ENCODE measurements around the gene TROAP.
"Not testable (repeated sequence)": the region's sequence is repeated elsewhere in the genome, so short reads cannot be mapped to it uniquely, and the experiment has no call there.

Gene TROAP

DNA sequence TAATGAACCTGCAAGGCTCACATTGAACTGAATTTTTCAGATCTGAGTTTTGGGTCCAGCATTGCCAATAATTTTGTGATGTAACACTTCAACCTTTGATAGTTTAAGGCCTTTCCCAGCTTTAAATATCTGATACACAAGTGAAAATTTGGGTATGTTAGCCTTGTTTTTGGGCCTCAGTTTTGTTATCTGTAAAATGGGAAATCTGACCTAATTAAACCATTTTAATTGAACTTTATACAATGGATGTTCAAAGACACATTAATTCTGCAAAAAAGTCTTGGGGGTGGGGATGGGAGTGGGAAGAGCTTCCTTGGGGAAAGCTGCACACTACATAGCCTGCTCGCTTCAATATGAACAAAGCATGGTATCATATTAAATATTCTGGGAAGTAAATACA, 39.0 kb downstream of the TROAP start:
- in situ Hi-C loops (cut with MboI; ENCODE audit: low sequenced_read_pairs), result loop anchor here (10.0 kb wide), 1 partner anchor 143 kb away; no protein-coding TSS in a partner anchor

DNA sequence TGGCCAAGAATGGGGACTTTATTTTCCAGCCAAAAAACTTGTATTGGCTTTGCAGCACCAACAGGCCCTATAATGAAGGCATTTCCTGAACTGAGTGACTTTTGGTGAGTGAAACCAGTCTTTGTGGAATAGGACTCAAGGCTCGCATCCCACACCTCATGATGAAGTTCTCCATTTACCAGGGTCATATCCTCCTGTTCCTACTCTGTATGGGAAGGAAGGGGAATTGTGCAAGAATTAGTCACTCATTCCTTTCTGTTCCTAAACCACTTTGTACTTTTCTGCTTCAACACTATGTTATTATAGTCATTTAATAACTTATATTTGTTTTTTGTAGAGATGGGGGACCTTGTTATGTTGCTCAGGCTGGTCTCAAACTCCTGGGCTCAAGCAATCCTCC, 41.9 kb downstream of the TROAP start:
- in situ Hi-C loops (cut with MboI; ENCODE audit: low sequenced_read_pairs), result loop anchor here (10.0 kb wide), 1 partner anchor 140 kb away; no protein-coding TSS in a partner anchor

DNA sequence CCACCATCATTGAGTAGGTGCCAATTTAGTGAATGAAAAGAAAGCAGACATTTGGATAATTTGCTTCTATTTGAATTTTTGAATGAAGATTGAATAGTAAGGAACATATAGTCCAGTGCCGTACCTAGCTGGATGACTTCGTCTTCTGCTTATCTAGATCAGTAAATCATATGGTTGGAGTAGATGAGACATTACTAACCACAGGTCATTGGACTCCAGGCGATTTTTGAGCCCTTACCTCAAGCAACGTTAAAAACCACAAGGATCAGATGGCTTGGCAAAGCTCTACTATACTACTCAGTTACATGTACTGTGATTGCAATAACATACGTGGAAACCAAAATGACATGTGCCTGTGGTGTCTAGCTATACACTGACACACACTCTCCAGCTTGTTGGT, 42.5 kb downstream of the TROAP start:
- in situ Hi-C loops (cut with MboI; ENCODE audit: low sequenced_read_pairs), result loop anchor here (10.0 kb wide), 1 partner anchor 139 kb away; no protein-coding TSS in a partner anchor

DNA sequence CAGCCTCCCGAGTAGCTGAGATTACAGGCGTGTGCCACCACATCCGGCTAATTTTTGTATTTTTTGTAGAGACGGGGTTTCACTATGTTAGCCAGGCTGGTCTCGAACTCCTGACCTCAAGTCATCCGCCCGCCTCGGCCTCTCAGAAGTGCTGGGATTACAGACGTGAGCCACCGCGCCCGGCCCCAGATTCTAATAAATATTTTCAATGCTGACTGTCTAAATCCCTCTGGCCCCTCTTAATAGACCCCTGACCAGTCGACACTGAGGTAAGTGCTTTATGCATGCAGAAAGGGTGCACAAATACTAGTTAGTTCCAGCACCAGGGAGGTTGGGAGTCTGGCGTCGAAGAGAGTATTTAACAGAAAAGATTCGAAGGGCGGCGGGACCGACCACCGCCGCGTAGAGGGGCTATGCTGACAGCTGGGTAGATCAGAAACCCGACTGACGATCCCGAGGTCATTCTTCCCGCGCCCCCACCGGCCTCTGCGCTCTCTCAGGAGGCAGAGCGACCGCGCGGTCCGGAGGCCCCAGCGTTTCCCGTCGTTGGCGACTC, 43.1 kb downstream of the TROAP start:
- in situ Hi-C loops (cut with MboI; ENCODE audit: low sequenced_read_pairs), result loop anchor here (10.0 kb wide), 1 partner anchor 139 kb away; no protein-coding TSS in a partner anchor

DNA sequence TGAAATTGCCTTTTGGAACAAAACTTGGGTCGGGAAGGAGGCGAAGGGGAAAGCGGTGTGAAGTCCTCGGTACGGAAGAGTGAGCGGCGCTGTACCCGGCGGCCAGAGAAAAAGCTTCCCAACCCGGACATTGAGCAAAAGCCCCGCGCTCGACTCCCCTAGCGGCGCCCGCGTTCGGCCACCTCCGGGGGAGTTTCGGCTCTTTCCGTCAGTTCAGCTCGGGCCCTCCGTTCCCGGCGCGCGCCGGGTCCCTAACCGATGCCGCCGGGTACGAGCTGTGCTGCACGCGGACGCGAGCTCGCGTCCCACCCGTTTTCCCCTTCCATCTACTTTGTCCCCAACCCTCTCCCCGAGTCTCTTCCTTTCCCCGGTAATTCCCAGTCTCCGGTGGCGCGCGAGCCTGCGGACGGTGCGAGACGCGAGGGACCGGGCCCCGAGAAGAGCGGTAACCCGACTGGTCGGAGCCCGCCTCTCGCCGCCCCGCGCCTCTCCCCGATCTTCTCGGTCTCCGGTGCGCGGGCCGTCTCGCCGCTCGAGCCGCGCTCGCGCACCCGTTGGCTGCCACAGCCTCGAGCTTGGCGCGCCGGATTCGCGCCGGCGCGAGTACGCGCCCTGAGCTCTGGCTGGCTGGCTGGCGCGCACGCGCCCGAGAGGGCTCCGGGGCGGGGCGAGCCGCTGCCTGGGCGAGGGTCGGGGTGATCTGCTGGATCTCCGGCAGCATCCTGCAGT, 43.8 kb downstream of the TROAP start:
- in situ Hi-C loops (cut with MboI; ENCODE audit: low sequenced_read_pairs), result loop anchor here (10.0 kb wide), 1 partner anchor 138 kb away; no protein-coding TSS in a partner anchor

DNA sequence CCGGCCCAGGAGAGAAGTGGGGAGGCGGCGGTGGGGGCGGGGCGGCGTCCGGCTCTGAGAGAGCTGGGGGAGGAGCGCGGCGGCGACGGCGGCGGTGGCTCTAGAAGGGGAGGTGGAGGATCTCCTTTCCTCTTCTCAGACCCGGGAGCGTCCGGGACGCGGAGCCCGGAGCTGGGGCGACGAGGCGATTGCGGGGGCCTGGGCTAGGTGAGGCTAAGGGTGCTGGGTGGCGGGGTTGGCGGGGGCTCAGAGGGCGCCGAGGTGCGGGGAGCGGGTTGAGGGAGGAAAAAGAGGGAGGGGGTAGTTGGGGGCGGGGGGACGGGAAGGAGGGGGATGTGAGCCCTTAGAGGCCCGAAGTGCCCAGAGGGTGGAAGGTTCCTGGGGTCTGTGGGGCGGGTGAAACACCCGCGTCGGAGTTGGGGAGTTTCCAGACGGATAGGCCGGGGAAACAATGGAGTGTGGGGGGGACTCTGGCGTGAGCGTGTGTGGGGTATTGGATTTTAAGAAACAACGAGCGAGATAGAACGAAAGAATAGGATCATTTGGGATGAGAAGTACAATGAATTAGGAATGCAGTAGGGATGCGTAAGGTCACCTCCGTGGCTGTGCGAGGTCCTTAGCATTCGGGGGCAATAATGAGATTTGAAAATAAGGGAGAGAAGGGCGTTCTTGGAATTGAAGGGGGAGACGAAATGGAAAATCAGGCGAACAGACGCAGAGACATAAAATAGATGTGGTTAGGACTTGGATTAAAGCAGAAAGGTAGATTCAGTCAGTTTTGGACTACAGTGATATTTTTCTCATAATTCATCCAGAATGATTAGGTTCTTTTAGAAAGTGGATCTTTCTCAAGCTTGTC, 44.6 kb downstream of the TROAP start, which contains the start of gene SPATS2:
Gene SPATS2, plus strand, starts transcription at position 82 of the 859 bp plus-strand sequence. CDS start 93,551 bp downstream, outside the sequence.
- in situ Hi-C loops (cut with MboI; ENCODE audit: low sequenced_read_pairs), result loop anchor here (10.0 kb wide), 1 partner anchor 137 kb away; no protein-coding TSS in a partner anchor

DNA sequence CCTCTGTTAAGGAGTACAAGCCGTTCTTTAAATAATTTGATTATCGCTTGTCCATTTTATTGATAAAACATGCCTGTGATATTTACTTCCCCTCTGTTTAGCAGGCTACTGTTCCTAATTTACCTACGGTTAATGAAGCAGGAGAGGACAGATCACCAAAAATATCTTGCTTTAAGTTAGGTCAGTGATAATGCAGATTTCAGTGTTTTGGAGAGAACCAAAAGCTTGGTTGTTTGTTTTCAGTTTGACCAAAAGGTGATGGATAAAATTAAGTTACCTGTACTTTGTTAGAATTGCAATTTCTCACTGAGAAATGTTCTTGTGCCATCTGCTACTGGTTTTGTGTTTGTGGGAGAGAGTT, 45.2 kb downstream of the TROAP start:
- in situ Hi-C loops (cut with MboI; ENCODE audit: low sequenced_read_pairs), result loop anchor here (10.0 kb wide), 1 partner anchor 137 kb away; no protein-coding TSS in a partner anchor

DNA sequence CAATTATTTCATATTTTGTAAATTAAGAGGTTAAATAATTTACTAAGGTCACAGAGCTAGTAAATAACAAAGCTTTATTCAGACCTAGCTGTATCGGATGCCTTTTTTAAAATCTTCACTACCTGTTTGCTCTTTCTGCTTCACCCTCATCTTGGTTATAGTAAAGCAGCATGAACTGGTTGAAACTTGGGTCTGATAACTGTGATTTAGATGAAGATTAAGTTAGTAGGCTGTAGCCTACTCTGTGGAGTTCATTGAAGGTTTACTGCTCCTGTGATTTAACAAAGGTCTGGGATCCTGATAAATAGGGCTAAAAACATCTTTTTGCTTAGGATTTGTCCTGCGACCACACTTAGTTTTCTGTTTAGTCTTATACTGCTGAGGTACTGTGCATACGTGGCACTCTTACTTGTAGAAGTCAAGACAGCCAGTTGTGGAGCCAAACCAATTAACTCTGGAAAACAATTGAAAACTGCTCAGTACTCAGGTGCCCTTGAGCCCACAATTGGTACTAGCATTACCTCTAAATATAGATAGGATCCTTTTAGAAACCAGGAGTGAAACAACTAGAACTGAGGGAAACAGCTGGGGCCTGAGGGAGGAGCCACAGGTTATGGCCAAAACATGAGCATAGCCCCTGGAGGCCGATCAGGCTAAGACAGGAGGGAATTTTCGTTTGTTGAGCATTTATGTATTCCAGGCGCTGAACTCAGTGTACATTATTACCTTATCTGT, 46.5 kb downstream of the TROAP start:
- in situ Hi-C loops (cut with MboI; ENCODE audit: low sequenced_read_pairs), result loop anchor here (10.0 kb wide), 1 partner anchor 135 kb away; no protein-coding TSS in a partner anchor

DNA sequence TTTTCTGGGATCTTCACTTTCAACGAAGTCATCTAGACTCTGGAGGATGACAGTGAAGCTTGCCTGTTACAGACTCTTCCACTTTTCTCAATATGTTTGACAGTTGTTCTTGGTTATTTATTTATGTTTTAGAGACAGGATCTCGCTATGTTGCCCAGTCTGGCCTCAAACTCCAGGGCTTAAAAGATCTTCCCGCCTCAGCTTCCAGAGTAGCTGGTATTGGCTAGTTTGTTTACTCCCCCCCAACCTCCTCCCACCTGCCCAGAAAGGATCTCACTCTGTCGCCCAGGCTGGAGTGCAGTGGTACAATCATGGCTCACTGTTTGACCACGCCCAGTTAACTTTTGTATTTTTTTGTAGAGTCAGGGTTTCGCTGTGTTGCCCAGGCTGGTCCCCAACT, 47.5 kb downstream of the TROAP start:
- in situ Hi-C loops (cut with MboI; ENCODE audit: low sequenced_read_pairs), result no loop called here

DNA sequence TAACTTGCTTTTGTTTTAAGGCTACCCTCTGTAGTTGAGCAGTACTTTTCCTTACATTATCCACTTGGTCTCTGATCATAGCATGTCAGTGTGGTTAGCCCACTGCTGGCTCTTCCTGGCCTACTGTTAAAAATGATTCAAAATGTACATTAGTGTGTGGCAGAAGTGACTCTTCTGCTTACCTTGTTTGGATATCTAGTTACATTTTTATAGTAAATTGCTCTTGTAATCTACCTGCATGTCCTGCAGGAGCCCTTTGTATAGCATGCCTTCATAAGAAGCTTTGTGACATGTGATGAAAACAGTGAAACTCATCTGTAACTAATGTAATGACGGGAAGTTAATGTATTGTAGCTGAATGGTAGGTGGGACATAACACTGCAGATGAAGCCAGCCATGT, 52.4 kb downstream of the TROAP start:
- in situ Hi-C loops (cut with MboI; ENCODE audit: low sequenced_read_pairs), result no loop called here

DNA sequence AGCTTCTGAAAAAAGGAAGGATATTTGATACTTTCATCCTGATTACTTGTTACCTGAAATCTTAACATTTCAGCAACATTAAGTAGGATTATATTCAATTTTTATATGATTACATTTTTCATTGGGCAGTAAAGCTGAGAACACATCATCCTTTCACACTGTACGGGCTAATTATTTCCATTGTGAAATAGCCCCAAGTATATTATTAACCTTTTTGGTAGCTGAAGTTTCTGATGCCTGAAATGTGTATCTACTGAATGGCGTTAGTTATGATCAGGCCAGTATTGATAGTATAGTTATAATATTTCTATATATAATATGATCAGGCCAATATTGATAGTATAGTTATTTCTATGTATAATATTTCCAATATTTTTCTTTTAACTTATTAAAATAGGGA, 54.3 kb downstream of the TROAP start:
- in situ Hi-C loops (cut with MboI; ENCODE audit: low sequenced_read_pairs), result no loop called here

DNA sequence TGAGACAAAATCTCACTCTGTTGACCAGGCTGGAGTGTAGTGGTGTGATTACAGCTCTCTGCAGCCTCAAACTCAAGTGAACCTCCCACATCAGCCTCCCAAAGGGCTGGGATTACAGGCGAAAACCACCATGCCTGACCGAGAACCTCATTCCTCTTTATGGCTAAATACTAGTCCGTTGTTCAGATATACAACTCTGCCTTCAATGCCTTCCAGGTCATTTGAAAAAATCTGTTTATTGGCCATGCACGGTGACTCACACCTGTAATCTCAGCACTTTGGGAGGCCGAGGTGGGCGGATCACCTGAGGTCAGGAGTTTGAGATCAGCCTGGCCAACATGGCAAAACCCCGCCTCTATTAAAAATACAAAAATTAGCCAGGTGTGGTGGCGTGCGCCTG, 57.1 kb downstream of the TROAP start:
- in situ Hi-C loops (cut with MboI; ENCODE audit: low sequenced_read_pairs), result not testable (repeated sequence)
